ENCODE results near the gene FBXW7. TPM values are rescaled to one million over a fixed set of nuclear protein-coding genes. Genes with fewer than 3 reads are reported as not detected.
A peak's percentile ranks its signal among the peaks of the same experiment; 100 is the strongest.

The FBXW7 gene
- total RNA-seq, 2 donors from 2014 or later: 29.3 to 29.5 TPM

- peak overlapping the region; percentile 99 for H3K4me3 ChIP-seq
- intact Hi-C loops (cut with DNase I): no loop called here
- peak overlapping the region; percentile 98 for H3K27ac ChIP-seq
- H3K36me3 ChIP-seq: no peaks in the 10 kb centered on the region
- no peaks in the 10 kb centered on the region for H3K27me3 ChIP-seq
- DNase-seq: peak; percentile 32
- no peaks in the 10 kb centered on the region for H3K9me3 ChIP-seq
- TF ChIP-seq CTCF (IDR thresholded peaks at IDR 0.05): no peak
- peaks cover 16% of the 10 kb centered on the region for H3K4me1 ChIP-seq
- H3K9ac ChIP-seq (ENCODE audit: low read depth in 2 of 2, low read length in 2 of 2): peak overlapping the region; percentile 95 to 97
Observed at GRCh38 chr4:152535360-152535902, 461 bp downstream of the FBXW7 start.

DNA sequence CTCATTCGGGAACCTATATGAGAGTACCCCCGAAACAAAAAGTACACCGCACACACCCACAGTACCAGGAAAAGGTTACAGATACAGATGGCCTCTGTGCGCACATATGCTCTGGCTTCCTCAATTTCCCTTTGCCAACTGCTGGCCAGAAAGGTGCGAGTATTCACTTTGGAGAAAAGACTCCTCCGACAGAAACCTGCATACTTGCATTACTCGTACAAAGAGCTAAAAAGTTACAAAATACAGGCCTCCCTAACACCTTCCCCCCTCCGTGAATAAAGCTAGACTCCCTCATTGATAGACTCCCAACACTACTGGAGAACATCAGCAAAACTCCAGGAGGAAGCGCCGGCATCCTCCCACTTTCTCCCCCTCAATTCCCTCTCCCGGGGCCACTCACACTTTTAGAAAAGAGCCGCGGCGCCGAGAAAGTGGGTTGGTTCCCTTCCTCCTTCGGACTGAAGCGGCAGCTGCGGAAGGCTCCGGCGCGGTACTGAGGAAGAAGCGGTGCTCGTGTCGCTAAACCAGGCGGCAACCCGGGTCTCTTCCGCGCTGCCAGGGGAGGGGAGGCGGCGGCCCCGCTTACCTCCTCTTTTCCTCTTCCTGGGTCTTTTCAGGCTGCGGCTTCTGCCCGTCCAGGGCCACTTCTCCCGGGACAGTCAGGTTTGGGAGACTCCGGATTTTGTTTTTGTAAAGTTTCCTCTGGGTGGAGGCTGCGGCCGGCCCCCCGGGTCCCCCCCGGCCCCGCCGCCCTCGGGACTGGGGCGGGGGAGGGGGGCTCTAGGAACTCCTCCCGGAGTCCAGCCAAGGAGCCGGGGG is 1.1 kb downstream of the FBXW7 start:
- no peak for TF ChIP-seq CTCF (IDR thresholded peaks at IDR 0.05)
- Histone ChIP-seq H3K27ac (peak overlapping the region; percentile 98), H3K4me3 (peak overlapping the region; percentile 99), H3K27me3 (no peaks in the 10 kb centered on the region), H3K4me1 (peaks cover 16% of the 10 kb centered on the region), H3K9ac (ENCODE audit: low read depth in 2 of 2, low read length in 2 of 2) (peak overlapping the region; percentile 95 to 97), H3K36me3 (no peaks in the 10 kb centered on the region), H3K9me3 (no peaks in the 10 kb centered on the region)
- intact Hi-C loops (cut with DNase I): no loop called here
- peak; percentile 54 for DNase-seq

GRCh38 chr4:152531479-152531878 is 4.4 kb downstream of the FBXW7 start:
- peaks cover 16% of the 10 kb centered on the region for H3K4me1 ChIP-seq
- H3K27ac ChIP-seq: no peak overlapping the region
- H3K4me3 ChIP-seq: no peak overlapping the region
- no peak for TF ChIP-seq CTCF (IDR thresholded peaks at IDR 0.05)
- intact Hi-C loops (cut with DNase I): no loop called here
- no peak overlapping the region for H3K9ac ChIP-seq (ENCODE audit: low read depth in 2 of 2, low read length in 2 of 2)
- no peaks in the 10 kb centered on the region for H3K9me3 ChIP-seq
- no peaks in the 10 kb centered on the region for H3K27me3 ChIP-seq
- DNase-seq: no peak
- H3K36me3 ChIP-seq: no peaks in the 10 kb centered on the region

DNA sequence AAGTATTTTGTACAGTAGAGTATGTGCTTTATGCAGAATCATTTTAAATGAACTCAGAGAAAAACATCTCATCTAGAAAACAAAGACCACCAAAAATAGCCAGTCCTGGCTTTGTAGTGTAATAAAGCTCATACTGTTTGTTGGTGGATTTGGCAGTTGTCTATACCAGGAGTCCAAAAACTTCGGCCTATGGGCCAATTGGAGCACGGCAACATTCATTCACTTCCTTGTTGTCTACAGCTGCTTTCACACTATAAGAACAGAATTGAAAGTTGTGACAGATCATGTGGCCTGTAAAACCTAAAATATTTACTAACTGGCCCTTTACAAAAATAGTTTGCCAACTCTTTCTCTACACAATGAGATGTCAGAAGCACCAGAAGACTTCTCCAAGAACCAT is 5.3 kb downstream of the FBXW7 start:
- H3K27ac ChIP-seq: no peak overlapping the region
- H3K9ac ChIP-seq (ENCODE audit: low read depth in 2 of 2, low read length in 2 of 2): no peak overlapping the region
- no peak for TF ChIP-seq CTCF (IDR thresholded peaks at IDR 0.05)
- H3K9me3 ChIP-seq: no peaks in the 10 kb centered on the region
- H3K36me3 ChIP-seq: no peaks in the 10 kb centered on the region
- H3K27me3 ChIP-seq: no peaks in the 10 kb centered on the region
- no peak for DNase-seq
- intact Hi-C loops (cut with DNase I): no loop called here
- peaks cover 16% of the 10 kb centered on the region for H3K4me1 ChIP-seq
- no peak overlapping the region for H3K4me3 ChIP-seq

GRCh38 chr4:152529880-152530279 is 6.0 kb downstream of the FBXW7 start:
- Histone ChIP-seq H3K27ac (no peak overlapping the region), H3K9me3 (no peaks in the 10 kb centered on the region), H3K4me1 (peaks cover 16% of the 10 kb centered on the region), H3K4me3 (no peak overlapping the region), H3K9ac (ENCODE audit: low read depth in 2 of 2, low read length in 2 of 2) (no peak overlapping the region), H3K27me3 (no peaks in the 10 kb centered on the region), H3K36me3 (no peaks in the 10 kb centered on the region)
- intact Hi-C loops (cut with DNase I): no loop called here
- no peak for DNase-seq
- no peak for TF ChIP-seq CTCF (IDR thresholded peaks at IDR 0.05)

Data from colonic mucosa (tissue), 4 donors.